Fibroblast of skin of right biceps (primary cell): ENCODE measurements around the gene PDE4A.

Experiments
- DNase-seq: peaks from one replicate; pipeline ENCODE4 v3.0.0-alpha.2; 2013

PDE4A gene

GRCh38 chr19:10516671-10517286 lies 96.4 kb downstream of the PDE4A start:
- DNase-seq, result no peak

- no peak for DNase-seq
These were observed 97.0 kb downstream of the PDE4A start, which contains the start of gene S1PR5 for GRCh38 chr19:10517361-10517759. Gene S1PR5, minus strand, starts transcription at chr19:10517447. Its CDS starts 2,436 bp downstream, at chr19:10515011.

GRCh38 chr19:10517760-10518443 lies 97.6 kb downstream of the PDE4A start:
- peak; percentile 15 for DNase-seq

DNA sequence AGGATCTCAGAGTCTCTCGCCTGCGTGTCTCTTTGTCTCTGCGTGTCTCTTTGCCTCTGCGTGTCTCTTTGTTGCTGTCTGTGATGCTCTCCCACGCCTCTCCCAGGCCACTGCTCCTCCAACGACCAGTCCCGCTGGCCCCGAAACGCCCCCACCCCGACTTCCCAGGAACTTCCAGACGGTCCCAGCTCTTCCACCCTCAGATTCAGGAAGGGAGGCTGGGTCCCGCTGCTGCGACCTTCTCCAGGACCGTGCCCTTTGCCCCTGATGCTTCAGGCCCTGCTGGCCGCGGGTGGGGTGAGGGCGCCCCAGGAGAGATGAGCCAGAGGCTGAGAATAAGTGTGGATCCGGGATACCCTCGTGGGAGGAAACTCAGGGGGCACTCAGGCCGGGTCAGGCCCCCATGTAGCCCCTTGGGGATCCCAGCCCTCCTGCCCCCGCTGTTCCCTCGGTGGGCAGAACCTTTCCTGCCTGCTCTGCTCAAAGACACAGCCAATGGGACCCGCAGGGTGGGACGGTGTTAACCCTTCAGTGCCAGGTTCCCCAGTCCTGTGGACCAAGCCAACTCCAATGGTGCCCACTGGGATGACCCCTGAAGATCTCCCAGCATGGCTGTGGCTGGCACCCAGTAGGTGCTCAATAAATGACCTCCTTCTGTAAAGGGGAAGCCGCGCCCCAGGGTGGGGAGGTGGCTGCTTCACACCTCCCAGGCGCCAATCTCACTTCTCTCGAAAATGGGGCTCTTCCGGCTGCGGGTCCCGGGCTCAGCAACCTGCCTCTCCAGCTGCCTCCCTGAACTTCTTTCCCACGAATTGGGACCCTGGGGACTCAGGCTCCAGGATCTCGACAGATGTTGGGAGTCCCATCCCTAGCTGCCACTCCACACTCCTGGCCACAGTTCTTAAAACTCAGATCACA lies 98.4 kb downstream of the PDE4A start:
- no peak for DNase-seq
